GM19468 (cell line): ENCODE results near the gene IFNA5.
A peak's percentile ranks its signal among the peaks of the same experiment; 100 is the strongest.

Source experiments
- ATAC-seq: cut with Tn5 transposase; IDR thresholded peaks from one replicate; pipeline ENCODE4 v1.9.1; 2021; ENCODE audit warnings: mild to moderate bottlenecking, moderate library complexity, moderate number of reproducible peaks; ENCODE audit not compliant: unreplicated experiment; ENCODE audit errors: extremely low read depth

The IFNA5 gene

DNA sequence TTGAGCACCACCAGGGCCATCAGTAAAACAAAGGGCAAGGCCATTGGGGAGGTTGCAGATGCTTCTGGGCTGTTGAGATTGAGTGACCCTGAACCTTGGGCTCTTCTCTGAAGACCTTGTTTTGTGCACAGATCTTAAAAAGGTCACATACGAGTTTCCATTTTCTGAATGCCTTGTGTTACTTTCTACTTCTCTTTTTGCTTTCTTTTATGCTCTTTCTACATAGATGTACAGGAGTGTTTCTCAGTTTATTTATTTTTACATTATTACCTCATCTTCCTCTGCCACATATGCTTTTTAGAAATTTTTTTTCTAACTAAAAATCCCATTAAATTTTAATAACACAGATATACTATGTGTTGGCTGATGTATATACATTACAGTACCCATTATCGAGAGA is at the start of gene IFNA5:
IFNA5 (minus strand) TSS at position 101 of the 400 bp plus-strand sequence; CDS start at position 44, 57 bp downstream.
- ATAC-seq: peak; percentile 32

DNA sequence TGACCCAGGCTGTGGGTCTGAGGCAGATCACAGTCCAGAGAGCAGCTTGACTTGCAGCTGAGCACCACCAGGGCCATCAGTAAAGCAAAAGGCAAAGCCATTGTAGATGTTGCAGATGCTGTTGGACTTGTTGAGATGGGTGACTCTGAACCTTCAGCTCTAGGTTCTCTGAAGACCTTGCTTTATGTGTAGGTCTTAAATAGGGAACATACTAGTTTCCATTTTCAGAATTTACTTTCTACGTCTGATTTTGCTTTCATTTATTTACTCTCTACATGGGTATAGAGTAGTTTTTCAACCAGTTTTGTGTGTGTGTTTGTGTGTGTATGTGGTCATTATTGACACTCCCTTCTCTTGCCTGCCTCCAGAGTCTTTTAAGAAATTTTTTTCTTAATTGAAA is 45.7 kb upstream of the IFNA5 start, which contains the start of gene IFNA6:
IFNA6 (minus strand) TSS at position 101 of the 400 bp plus-strand sequence; CDS start at position 101, 0 bp downstream.
- ATAC-seq: no peak

DNA sequence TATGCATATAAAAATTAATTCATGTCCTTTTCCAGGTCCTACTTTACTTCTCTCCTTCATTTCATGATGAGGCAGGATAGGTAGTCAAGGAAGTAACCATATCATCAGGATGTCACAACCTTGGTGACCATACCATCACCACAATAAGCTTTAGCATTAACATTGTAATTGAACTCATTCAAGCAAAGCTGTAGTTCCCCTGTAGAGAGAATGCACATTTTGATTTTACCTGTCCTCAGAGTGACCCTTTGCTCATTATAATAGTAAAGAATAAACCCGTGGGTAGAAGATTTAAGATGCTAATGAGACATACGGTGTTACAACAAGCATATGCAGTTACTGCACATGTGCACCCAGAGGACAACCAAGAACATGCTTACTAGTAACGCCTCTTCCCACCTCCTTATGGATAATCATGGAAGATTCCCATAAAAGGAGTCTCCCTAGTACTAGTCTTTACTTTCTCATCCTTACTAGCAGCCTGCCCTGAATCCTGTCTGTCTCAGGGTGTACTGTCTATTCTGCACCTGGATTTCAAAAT is 43.4 kb upstream of the IFNA5 start:
- ATAC-seq: no peak

DNA sequence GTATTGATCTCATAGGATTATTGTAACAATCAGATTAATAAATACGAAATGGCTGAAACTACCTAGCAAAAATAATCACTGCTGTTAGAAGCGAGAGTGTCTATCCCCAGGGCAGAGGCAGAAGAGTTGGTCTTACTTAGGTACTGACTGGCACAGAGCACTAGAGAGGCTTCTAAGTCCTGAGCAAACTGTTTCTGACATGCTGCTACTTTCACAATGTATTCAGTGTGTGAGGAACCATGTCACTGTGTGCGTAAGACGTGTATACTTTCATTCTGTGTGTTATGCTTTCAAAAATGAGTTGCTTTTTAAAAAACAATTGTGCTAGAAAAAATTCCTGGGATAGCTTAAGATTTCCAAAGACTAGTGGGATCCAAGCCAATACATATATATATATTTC is 35.6 kb upstream of the IFNA5 start:
- ATAC-seq: no peak

DNA sequence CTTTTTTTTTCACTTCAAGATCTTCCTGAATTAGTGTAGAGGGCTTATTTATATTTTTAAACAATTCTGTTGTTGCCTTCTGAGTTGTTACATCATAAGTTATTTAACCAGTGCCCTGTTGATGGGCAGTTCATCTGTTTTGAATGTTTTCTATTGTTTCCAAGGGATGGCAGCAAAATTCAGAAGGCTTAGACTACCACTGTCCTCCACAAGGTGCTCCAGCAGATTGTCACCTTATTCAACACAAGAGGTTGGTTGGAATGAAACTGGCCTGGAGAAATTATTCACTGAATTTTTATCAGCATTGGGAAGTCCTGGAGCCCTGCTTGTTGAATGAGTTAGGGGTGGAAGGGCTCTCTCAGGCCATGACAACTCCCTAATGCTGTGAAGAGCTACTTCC is 31.3 kb upstream of the IFNA5 start:
- no peak for ATAC-seq

DNA sequence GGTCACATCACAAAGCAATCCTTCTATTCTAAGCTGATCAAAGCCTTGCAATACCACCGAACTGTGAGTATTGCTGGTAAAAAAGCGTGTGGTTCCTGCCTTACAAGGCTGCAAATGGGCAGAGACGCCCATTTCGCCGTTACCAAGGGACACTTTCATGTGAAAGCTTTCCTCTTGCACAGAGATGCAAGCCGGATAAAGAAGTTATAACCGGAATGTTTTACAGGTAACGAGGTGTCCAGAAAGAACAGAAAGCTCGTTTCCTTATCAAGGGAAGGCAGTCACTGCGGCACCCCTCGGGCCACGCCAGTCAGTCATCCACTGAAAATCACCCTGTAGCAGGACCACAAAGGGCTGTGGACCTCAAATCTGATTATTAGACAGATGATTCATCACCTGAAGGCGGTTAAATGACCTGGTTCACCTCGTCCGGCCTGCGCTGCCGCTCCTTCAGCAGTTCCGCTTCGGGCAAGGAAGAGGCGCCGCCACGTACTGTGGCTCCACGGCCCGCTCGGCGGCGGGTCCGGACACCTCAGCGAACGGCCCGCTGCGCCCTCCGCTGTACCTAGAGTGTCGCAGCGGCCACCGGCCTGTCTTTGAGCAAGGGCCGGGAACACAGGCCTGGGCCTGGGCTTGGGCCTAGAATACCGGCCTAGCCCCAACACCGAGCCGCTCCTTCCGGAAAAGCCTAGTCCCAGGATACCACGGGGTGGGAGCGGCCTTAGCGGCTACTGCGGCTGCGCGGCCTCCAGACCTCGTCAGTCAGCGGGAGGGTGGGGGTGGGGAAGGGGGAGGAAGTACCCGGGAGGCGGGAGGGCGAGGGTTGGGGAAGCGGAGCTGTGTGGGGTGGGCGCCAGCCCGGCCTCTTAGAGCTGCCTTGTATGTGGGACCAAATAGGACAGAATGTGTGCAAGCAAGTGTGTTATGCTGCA is 29.9 kb upstream of the IFNA5 start, which contains the start of gene KLHL9:
KLHL9 (minus strand) TSS at position 704 of the 932 bp plus-strand sequence; CDS start at position 159, 545 bp downstream.
- peak; percentile 65 for ATAC-seq

DNA sequence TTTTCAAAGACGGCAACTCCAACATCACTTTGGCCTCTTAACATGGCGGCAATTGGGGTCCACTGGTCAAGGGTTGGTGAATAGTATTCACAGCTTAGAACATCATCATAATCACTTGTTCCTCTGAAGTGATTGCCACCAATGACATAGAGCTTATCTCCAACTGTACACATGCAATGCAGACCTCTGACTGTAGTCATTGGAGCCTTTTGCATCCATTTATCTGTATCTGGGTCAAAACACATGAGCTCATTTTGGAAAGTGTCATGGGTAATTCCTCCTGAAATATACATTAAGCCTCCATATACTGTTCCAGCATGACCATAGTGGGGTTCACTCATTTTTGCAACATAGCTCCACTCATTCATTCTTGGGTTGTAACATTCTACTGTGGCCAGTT is 28.1 kb upstream of the IFNA5 start:
- ATAC-seq: no peak

DNA sequence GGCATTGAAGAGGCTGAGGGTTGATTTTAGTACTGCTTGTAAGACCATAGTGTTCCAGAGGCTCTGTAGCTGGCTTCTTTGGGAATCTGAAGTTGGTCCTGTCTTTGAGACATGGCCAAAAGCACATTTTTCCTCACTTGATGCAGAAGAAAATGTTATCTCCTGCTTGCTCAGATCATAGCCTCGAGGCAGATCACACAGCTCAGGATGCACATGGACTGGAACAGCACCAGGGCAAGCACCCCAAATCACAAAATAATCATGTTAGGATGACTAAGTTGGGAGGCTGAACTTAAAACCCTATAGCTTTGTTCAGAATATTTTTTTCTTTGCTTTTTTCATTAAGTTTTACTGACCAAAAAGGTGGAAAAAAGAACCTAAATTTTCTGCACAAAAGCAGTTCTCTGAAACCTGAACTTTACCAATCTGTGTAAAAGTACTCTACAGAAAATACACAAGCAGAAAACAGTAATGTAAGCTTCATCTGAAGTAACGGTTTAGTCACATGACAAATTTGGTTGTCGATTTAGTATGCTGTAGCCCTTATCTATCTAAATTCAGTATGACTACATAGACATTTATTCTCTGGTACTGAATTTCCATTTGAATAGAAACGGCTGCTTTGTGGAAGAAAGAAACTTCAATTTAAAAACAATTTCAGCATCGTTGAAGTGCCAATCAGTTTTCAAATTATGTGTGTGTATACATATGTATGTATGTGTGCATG is 26.7 kb upstream of the IFNA5 start:
- ATAC-seq: no peak

DNA sequence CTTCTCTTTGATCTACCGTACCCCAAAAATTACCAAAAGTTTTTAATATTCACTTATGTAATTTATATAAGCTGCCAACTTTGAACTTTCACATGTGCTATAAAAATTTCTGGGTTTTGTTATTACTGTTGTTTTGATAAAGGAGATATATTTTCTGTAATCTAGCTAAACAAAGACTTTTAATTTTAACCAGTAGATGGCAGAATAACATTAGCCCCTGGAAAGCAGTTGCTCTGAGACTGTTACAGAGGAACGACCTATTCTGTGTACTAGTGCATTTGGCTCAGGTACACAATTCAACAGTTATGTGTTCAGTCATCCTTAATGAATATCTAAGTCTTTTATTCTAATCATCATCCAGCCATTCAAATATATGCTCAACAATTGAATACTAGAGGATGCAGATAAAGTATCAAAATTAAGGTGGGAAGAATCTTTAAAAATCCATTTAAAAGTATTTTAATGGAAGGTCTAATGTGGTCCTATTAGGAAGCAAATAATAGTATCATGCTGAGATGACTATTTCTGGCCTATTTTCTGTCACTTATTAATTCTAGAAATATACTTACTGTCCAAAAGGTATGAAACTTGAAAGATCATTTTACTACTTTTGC is 21.5 kb upstream of the IFNA5 start:
- ATAC-seq: peak; percentile 66

DNA sequence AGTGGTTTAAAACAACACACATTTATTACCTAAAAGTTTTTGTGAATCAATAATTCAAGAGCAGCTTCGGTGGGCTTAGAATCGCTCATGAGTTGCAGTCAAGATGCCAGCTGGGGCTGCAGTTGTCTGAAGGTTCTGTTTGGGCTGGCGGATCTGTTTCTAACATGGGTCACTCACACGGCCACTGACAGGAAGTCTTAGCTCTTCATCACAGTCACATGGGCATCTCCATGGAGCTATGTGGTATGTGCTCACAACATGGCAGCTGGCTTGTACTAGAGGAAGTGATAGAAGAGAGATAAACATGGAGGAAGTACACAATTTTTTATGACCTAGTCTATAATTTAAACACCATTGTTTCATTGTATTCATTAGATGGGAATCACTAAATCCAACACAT is 18.9 kb upstream of the IFNA5 start:
- ATAC-seq: no peak

DNA sequence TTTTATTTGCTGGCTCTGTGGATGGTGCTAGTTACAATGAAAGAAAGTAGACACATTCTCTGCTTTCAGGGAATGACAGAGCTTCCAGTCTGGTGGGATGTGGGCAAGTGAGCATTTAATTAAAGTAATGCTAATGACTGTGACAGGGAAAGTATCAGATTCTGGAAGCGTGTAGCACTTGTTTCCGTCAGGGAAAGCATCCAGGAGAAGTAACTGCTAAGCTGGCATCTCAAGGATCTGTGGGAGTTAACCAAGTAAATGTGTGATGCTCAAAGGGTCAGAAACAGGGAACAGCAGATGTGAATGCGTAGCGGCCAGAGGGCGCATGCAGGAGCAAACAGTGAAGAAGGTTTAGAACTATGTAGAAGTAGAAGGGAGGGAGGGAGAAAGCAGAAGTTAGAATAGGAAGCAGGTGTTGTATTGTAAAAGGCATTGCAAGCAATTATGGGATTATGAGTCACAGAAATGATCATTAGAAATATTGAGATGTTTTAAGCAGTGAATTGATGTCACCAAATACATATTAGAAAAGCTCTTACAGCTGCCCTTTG is 17.9 kb upstream of the IFNA5 start:
- no peak for ATAC-seq

DNA sequence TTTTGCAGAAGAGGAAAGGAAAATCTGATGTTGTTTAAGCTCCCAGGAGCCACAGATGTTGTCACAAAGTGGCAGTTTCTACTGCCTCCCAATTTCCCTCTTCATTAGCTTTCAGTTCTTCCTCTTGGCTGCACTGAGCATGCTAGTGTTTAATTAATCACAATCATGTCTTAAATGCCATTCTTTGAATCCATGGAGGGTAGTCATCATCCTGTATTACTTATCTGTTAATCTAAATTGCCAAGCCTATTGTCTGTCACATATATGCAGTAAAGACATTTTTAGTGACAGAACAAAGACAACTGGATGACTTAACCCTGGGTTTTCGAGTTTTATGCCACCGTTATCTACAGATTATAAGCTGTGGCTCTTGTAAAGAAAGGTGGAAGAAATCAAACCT is 15.4 kb upstream of the IFNA5 start:
- no peak for ATAC-seq

DNA sequence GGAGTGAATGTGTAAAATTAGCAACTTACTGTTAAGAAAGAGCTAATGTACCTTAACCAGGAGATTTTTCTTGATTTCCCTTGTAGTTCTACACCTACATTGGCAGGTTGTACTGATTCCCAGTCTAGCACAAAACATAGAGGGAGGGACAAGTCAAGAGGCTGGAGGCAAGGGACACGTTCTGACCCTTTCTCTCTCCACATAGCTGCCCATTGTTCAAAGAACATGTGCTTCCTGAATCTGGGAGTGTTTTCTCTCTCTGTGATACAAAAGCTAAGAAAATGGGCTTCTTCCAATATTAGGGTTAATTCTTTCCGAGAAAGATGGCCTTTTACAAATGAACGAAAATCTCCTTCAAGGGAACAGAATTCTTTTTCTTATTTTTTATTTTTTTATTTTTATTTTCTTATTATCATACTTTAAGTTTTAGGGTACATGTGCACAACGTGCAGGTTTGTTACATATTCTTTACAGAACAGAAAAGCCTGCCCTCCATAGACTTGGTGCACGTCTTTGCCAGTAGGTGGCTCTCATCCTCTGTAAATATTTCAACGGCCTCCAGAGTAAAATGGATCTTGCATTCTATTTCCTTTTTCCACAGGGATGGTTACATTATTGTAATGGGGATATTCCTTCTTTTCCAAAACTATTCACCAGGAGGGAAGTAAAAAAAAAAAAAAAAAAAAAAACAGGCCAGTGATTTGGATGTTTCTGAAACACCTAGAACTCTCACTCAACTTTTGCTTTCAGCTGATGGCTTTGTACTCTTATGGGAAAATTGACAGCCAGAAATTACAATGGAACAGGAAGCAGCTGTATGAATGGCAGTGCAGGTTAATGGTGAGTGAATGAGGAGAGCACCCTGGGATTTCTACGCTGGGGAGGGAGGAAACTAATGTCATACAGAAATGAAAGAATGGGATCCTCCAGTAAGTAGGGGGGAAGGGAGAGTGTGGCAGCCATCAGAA is 13.1 kb upstream of the IFNA5 start:
- no peak for ATAC-seq

DNA sequence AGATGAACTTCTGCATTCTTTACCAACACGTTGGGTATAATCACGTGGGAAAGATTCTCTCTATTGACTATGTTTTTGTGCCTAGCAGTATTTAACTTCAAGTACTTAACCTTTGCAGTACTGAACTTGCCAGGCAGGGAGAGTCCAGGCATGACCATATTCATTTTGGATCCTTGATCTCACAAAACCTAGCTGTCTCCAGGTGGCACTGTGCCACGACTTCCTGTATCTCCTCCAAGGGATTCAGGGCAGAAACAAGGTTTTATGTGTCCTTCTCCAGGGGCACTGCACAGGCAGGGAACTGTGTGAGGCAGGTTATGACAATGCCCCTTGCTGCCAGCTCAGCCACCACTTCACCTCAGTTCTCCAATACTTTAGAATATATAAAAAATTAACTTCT is 11.7 kb upstream of the IFNA5 start:
- ATAC-seq: no peak

DNA sequence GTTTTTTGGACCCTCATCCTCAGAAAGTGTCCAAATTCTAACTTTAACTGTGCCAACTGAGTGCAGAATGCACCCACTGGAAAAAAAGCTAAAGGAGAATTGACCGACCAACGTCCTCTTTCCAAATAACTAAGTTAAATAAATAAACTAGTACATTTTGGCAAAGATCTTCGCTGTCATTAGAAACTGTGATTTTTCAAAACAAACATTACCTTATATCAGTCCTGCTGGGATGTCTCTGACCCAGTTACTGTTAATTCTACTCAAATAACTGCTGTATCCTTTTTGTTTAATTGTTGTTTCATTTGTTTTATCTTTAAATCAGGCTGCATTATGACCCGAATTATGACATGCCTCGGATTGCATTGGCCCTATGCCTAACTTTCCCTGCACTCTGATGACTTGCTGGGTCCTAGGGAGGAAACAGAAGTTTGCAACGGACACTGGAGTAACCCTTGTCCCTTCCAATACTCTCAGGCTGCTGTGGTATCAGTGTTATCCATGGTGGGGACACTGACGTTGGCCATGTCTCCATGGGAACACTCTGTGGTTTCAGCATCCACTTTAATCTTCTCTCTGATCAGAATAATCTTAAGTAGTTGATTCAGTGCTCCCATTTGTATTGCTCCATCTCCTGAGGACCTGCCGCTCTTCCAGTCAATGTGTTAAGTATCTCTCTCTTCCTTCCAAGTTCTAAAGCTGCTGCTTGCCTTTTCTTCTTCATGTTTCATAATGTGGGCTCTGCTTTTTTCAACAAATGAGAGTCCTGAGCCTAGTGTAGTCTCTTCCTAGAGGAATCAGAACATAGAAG is 11.1 kb upstream of the IFNA5 start:
- ATAC-seq: no peak

DNA sequence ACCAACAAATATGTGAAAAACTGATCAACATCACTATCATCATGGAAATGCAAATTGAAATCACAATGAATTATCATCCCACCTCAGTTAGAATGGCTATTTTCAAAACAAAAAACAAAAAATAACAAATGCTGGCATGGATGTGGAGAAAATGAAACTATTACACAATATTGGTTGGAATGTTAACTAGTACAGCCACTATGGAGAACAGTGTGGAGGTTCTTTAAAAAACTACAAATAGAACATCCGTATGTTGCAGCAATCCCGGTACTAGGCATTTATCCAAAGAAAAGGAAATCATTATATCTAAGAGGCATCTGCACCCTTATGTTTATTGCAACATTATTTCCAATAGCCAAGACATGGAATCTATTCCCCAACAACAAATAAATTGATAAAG is 9.0 kb upstream of the IFNA5 start:
- no peak for ATAC-seq

DNA sequence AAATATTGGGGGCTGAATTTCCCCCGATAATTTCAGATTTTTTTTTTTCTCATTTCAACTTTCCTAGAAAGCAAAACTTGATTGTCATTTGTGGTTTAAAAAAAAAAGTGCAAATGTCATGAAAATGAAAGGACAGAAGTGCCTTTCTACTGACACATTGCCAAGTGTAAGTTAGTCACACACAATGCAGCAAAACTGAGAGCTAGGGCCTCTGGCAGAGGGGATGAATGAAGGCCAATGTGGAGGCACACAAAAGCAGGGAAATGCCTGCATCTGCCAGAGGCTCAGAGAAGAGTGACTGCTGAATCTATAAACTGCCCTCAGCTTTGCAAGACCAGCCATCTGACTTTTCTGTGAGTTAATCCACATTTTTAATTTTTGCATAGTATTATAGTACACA is 6.8 kb upstream of the IFNA5 start:
- ATAC-seq: no peak

DNA sequence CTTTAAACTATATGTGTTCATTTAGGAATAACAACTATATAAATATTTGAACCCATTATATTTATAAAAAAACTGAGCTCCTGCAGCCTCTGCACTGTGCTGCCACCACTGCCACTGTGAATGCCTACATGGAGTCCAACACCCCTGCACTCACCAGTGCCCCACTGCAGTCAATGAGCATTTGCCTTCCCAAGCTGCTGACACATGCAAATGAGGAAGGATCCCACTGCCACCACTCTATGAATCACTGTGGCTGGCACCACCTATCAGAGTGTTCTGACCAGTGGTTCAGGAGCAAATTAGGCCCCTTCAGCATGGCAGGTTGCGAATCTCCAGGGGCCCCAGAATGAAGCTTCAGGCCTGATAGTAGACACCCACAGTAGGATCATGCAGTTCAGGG is 9.1 kb downstream of the IFNA5 start:
- ATAC-seq: no peak
